H54 (cell line): Measurements from ENCODE around the gene HEPHL1.
"Not testable (repeated sequence)": the region's sequence is repeated elsewhere in the genome, so short reads cannot be mapped to it uniquely, and the experiment has no call there.

Source experiments
- DNase-seq: peaks from one replicate; pipeline ENCODE4 v3.0.0; 2011; ENCODE audit warnings: low spot score, mixed read lengths; ENCODE audit not compliant: insufficient read length
- FAIRE-seq: peaks from 3 replicates; lab custom pipeline; 2011; peaks lifted over from hg19 to GRCh38; lab: Jason Lieb, UNC
- POLR2A ChIP-seq: IDR thresholded peaks from 2 replicates; pipeline ENCODE4 v1.6.1; 2011; ENCODE audit warnings: low read depth, mild to moderate bottlenecking, low read length

The HEPHL1 gene

DNA sequence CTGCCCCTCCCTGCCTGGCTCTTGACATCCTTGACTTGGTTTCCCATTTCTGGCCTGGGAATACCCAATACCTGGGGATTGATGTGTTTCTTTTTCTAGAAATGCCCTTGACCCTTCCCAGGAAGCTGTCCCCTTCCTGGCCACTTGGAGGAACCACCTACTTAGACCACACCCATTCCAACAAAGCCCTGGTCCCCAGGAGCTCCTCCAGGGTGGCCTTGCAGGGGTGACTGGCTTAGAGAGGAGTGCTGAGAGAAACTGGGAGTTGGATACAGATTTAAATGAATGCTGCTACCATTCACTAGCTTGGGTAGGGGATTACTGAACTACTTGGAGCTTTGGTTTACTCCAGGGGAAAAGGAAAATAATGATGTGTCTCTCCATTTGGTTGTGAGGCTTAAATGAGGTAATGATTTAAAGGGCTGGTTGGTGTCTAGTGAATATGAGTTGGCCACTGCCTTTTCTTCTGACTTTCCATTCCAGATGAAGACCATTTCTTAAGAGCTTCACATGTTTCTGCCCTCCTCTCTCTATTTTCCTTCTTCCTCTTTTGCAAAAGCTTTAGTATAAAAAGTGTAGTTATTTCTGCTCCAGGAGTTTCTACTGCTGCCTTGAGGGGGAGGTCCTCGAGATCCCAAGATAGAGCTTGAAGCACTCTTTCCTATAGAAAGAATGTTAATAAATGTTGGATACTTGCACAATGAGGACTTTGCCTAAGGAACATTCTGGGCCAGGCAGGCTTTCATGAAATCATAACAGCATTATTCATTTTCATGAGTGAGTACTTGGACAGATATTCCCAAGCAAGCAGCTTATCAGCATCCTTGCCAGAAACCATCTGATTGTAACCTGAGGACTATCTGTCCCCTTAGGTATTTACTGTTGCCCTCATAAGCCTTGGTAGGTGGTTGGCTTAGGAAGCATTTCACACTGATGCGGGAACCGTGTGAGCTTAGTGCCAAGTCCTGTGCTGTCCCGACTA is 129.8 kb downstream of the HEPHL1 start:
- TF ChIP-seq POLR2A, result no peak
- FAIRE-seq (no peak), DNase-seq (no peak)

GRCh38 chr11:94151903-94152677 is 130.9 kb downstream of the HEPHL1 start:
- FAIRE-seq, result peak; percentile 91
- TF ChIP-seq POLR2A, result no peak
- DNase-seq, result no peak

DNA sequence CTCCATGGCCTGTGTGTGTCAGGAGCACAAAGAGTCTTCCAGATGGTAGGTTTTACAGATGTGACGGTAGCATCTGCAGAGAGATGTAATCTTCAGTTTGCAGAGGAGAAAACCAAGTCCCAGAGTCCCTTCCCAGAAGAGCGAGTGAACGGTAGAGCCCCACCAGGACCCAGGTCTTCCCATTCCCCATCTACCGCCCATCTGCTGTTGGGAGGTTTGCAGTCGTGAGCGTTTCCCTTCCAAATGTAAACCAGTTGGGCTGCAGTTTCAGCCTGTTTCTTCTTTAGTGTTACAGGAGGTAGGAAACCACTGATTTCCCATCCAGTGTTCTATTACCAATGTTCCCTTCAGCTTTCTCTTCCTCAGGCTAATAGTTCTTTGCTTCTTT is 131.5 kb downstream of the HEPHL1 start:
- FAIRE-seq, result no peak
- TF ChIP-seq POLR2A, result no peak
- DNase-seq, result no peak

DNA sequence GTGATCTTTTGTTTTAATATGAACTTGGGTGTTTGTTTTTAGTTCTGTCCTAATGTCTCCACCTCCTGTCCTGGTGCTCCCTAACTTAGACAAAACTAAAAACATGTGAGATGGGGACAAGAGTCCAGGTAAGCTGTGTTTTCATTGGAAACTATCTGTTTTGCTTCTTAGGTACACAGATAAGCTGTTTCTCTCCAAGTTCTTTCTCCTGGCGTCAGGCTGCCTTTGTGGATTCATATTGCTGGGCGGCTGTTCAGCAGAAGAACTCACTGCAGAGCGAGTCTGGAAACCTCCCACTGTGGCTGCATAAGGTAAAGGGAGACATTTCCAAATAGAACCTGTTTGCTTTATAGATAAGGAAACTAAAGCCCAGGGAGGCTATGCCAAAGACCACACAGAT is 132.2 kb downstream of the HEPHL1 start:
- TF ChIP-seq POLR2A, result no peak
- DNase-seq, result no peak
- FAIRE-seq, result no peak

- TF ChIP-seq POLR2A, result no peak
- no peak for FAIRE-seq
- DNase-seq, result no peak
Measured at GRCh38 chr11:94154095-94154856, 133.1 kb downstream of the HEPHL1 start.

GRCh38 chr11:94157339-94157738 is 136.2 kb downstream of the HEPHL1 start:
- not testable (repeated sequence) for DNase-seq, FAIRE-seq
